Measurements from ENCODE around the gene SLC24A3. TPM values are rescaled to one million over a fixed set of nuclear protein-coding genes. Genes with fewer than 3 reads are reported as not detected.

SLC24A3 gene
- total RNA-seq, 1 donor from 2014 or later = 0.11 TPM

GRCh38 chr20:19433371-19434350, 221.2 kb downstream of the SLC24A3 start:
- Mint-ChIP-seq H3K27ac (ENCODE audit: unreplicated experiment) (no peak overlapping the region), H3K9me3 (ENCODE audit: unreplicated experiment) (no peaks in the 10 kb centered on the region), H3K4me1 (ENCODE audit: unreplicated experiment) (no peaks in the 10 kb centered on the region), H3K36me3 (ENCODE audit: unreplicated experiment) (no peaks in the 10 kb centered on the region), H3K27me3 (ENCODE audit: unreplicated experiment) (no peaks in the 10 kb centered on the region), H3K4me3 (ENCODE audit: unreplicated experiment) (no peak overlapping the region)
- TF ChIP-seq, protein P1, sequence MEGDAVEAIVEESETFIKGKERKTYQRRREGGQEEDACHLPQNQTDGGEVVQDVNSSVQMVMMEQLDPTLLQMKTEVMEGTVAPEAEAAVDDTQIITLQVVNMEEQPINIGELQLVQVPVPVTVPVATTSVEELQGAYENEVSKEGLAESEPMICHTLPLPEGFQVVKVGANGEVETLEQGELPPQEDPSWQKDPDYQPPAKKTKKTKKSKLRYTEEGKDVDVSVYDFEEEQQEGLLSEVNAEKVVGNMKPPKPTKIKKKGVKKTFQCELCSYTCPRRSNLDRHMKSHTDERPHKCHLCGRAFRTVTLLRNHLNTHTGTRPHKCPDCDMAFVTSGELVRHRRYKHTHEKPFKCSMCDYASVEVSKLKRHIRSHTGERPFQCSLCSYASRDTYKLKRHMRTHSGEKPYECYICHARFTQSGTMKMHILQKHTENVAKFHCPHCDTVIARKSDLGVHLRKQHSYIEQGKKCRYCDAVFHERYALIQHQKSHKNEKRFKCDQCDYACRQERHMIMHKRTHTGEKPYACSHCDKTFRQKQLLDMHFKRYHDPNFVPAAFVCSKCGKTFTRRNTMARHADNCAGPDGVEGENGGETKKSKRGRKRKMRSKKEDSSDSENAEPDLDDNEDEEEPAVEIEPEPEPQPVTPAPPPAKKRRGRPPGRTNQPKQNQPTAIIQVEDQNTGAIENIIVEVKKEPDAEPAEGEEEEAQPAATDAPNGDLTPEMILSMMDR (IDR thresholded peaks at IDR 0.05) = no peak
- DNase-seq (ENCODE audit: extremely low spot score, unreplicated experiment) = no peak

DNA sequence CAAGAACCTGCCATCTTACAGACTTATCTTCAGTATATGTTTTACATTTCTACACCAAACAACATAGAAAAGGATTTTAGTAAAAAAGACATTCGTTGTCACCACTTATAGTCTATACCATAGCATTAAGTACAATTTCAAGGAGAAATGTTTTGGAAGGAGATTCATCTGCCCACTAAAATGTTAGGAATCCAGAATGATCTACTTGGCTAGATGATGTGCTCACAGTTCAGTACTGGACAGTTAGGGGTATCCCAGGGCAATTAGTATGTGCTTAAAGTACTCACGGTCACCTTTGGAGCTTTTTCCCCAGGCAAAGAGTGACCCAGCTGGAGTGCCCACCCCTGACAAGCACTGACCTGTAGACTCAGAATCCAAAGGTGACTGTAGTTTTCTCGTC, 222.9 kb downstream of the SLC24A3 start:
- no peaks in the 10 kb centered on the region for H3K4me1 Mint-ChIP-seq (ENCODE audit: unreplicated experiment)
- no peak overlapping the region for H3K27ac Mint-ChIP-seq (ENCODE audit: unreplicated experiment)
- H3K4me3 Mint-ChIP-seq (ENCODE audit: unreplicated experiment) = no peak overlapping the region
- no peaks in the 10 kb centered on the region for H3K9me3 Mint-ChIP-seq (ENCODE audit: unreplicated experiment)
- no peaks in the 10 kb centered on the region for H3K36me3 Mint-ChIP-seq (ENCODE audit: unreplicated experiment)
- H3K27me3 Mint-ChIP-seq (ENCODE audit: unreplicated experiment) = no peaks in the 10 kb centered on the region
- TF ChIP-seq, protein P1 (IDR thresholded peaks at IDR 0.05) = no peak
- DNase-seq (ENCODE audit: extremely low spot score, unreplicated experiment) = no peak

- DNase-seq (ENCODE audit: extremely low spot score, unreplicated experiment) = no peak
Observed at GRCh38 chr20:19435821-19436220, 223.4 kb downstream of the SLC24A3 start.

DNA sequence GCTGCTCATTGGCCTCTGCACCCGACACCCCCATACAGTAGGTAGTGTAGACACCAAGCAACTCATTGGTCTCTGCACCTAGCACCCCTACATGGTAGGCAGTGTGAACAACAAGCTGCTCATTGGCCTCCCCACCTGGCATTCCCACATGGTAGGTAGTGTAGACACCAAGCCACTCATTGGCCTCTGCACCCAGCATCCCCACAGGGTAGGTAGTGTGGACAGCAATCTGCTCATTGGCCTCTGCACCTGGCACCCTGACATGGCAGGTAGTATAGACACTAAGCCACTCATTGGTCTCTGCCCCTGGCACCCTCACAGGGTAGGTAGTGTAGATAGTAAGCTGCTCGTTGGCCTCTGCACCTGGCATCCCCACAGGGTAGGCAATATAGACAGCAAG, 226.0 kb downstream of the SLC24A3 start:
- Mint-ChIP-seq H3K9me3 (ENCODE audit: unreplicated experiment) (no peaks in the 10 kb centered on the region), H3K4me1 (ENCODE audit: unreplicated experiment) (no peaks in the 10 kb centered on the region), H3K4me3 (ENCODE audit: unreplicated experiment) (no peak overlapping the region), H3K27ac (ENCODE audit: unreplicated experiment) (no peak overlapping the region), H3K27me3 (ENCODE audit: unreplicated experiment) (no peaks in the 10 kb centered on the region), H3K36me3 (ENCODE audit: unreplicated experiment) (no peaks in the 10 kb centered on the region)
- DNase-seq (ENCODE audit: extremely low spot score, unreplicated experiment) = no peak
- TF ChIP-seq, protein P1 (IDR thresholded peaks at IDR 0.05) = no peak

More at GRCh38 chr20:19435821-19436220, 223.4 kb downstream of the SLC24A3 start:
- Mint-ChIP-seq H3K27me3 (ENCODE audit: unreplicated experiment) (no peaks in the 10 kb centered on the region), H3K4me3 (ENCODE audit: unreplicated experiment) (no peak overlapping the region), H3K36me3 (ENCODE audit: unreplicated experiment) (no peaks in the 10 kb centered on the region), H3K27ac (ENCODE audit: unreplicated experiment) (no peak overlapping the region), H3K9me3 (ENCODE audit: unreplicated experiment) (no peaks in the 10 kb centered on the region), H3K4me1 (ENCODE audit: unreplicated experiment) (no peaks in the 10 kb centered on the region)
- TF ChIP-seq, protein P1 (IDR thresholded peaks at IDR 0.05) = no peak
